ENCODE results near the gene SUFU.
"Not testable (repeated sequence)": the region's sequence is repeated elsewhere in the genome, so short reads cannot be mapped to it uniquely, and the experiment has no call there.

The SUFU gene

GRCh38 chr10:102515724-102516123 lies 12.0 kb downstream of the SUFU start:
- no peak for DNase-seq

DNA sequence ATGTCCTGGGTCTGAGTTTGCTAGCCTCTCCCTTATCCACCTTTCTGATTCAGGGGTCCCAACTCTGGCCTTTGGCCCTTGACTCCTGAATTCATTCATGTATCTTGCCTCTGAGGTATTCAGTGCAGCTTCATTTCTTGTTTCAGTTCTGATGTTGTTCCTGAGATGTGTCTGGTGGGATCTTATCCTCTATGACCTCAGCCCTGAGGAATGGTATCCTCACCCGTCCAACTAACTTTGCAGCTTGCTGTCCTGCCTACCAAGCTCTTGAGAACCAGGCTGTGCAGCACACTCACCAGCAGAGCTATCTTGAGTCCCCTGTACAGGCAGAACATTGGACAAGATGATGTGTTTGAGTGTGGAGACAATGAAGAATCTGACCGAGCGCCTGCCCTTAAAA lies 13.8 kb downstream of the SUFU start:
- no peak for DNase-seq

- no peak for DNase-seq
These were observed 15.6 kb downstream of the SUFU start for GRCh38 chr10:102519246-102519825.

GRCh38 chr10:102522874-102523249 lies 19.1 kb downstream of the SUFU start:
- DNase-seq: no peak

GRCh38 chr10:102523250-102524029 lies 19.7 kb downstream of the SUFU start:
- no peak for DNase-seq

DNA sequence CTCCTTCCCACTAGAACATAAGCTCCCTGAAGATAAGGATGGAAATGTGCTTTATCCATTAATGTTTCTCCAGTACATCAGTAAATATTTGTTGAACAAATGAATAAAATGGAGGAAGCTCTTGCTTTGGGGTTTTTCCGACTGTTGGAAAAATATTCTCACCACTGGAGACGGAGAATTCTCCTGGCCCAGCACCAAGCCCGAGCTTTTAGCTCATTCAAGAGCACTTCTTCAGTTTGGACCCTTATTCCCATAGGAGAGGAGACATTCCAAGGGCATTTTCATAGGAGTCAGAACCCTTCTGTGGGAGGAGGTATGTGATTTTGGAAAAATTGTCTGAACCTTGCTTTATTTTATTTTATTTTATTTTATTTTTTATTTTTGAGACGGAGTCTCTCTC lies 21.0 kb downstream of the SUFU start:
- no peak for DNase-seq

GRCh38 chr10:102527546-102527945 lies 23.8 kb downstream of the SUFU start:
- DNase-seq: no peak

DNA sequence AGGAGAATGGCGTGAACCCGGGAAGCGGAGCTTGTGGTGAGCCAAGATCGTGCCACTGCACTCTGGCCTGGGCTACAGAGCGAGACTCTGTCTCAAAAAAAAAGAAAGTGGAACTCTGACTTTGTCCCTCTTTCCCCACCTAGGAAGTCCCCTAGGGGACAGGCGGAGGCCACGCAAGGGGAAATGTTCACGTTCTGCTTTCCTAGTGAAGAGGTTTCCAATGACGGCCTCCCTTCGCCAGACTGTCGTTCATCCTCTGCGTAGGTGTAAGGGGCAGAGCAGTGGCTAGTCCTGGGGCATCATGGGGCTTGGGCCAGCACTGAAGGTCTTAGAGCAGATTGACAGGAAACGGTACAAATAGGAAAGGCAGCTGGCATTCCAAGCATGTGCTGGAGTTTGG lies 30.6 kb downstream of the SUFU start:
- DNase-seq: no peak

DNA sequence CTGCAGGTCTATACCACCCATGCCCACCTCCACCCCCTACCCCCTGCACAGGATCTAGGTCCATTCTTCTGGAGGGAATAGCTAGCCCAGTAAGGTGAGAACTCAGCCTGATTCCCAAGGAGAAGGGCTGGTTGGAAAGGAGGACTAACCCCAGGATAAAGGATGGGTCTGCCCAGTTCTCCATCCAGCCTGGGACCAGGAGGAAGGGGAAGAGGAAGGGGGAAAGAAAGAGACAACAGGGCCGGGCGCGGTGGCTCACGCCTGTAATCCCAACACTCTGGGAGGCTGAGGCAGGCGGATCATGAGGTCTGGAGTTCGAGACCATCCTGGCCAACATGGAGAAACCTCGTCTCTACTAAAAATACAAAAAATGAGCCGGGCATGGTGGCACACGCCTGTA lies 31.2 kb downstream of the SUFU start:
- not testable (repeated sequence) for DNase-seq

- DNase-seq: no peak
These were observed 31.8 kb downstream of the SUFU start for GRCh38 chr10:102535481-102536147.

DNA sequence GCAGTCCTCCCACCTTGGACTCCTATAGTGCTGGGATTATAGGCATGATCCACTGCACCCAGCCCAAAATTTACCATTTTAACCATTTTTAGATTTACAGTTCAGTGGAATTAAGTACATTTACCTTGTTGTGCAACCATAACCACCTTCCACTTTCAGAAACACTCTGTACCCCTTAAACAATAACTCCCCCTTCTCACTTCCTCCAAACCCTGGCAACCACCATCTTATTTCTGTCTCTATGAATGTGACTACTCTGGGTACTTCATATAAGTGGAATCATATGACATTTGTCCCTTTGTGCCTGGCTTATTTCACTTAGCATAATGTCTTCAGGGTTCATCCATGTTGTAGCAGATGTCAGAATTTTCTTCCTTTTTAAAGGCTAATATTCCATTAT lies 33.6 kb downstream of the SUFU start:
- DNase-seq: no peak

- DNase-seq: no peak
These were observed 34.2 kb downstream of the SUFU start for GRCh38 chr10:102537948-102538347.

- DNase-seq: no peak
These were observed 35.0 kb downstream of the SUFU start for GRCh38 chr10:102538811-102539210.

- DNase-seq: peak; percentile 8
These were observed 36.3 kb downstream of the SUFU start for GRCh38 chr10:102540023-102540422.

- peak; percentile 9 for DNase-seq
These were observed 39.1 kb downstream of the SUFU start for GRCh38 chr10:102542800-102543418.

GRCh38 chr10:102545265-102545871 lies 41.6 kb downstream of the SUFU start:
- DNase-seq: no peak

DNA sequence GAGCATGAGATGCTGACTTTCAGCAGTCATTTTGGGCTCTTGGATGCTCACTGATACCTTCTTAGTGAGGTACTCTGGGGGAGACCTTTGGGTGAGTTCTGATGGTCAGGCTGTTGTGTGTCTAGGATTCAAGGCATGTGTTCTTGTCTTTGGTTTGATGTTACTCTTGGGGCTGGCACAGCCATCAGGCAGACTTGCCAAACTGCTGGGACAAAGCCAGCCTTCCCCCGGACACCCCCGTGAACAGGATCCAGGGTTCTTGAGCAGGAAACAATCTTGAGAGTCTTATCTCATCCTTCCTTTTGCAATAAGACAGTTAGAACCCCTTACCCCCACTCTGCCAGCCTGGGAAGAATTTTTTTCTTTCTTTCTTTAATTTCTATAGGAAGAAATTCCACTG lies 42.2 kb downstream of the SUFU start:
- DNase-seq: no peak

DNA sequence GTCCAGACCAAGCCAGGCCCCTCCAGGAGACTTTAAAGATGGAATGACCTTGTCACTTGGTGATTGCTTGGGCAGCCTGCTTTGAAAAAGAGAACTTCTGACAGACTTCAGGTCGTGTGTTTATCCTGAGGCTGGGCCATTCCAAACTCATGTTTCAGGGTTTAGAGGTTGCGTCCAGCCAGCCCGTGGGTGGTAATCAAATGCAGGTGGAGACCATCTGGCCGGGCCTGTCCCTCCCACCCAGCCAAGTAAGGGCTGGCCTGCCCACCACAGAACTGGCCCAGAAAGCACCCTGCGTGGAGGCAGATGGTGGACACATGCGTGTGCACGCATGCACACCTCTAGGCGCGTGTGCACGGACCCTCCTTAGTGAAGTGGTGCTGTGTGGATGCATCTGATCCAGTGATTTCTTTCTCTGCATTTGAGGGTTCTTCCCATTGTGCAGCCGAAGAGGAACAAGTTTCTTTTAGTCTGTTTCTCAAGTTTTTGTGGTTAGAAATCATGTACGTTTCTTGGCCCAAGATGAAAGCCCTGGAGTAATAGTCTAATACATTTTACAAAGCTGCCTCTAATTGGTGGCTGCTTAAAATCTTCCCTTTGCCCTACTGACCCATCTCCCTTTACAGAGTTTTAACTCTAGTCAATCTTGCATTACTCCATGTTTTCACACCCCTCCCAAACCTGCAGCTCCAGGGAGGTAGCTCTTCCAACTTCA lies 43.0 kb downstream of the SUFU start:
- no peak for DNase-seq

DNA sequence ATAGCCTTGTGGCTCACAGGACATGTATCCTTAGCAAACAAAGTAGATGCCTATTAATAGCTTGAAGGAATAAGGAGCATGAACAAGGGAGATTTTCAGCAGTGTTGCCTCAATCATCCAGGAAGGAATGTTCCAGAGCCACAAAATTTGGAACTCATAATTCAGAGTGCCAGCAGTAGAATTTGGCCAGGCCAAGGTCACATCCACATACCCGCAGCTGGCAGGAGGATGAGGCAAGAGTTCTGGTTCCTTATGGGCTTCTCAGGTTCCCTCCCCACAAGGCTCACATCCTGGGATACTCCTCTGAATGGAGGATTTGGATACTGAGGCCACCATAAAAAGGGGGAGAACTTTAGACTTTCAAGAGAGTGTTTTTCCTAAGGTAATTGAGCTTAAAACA lies 45.8 kb downstream of the SUFU start:
- DNase-seq: no peak

DNA sequence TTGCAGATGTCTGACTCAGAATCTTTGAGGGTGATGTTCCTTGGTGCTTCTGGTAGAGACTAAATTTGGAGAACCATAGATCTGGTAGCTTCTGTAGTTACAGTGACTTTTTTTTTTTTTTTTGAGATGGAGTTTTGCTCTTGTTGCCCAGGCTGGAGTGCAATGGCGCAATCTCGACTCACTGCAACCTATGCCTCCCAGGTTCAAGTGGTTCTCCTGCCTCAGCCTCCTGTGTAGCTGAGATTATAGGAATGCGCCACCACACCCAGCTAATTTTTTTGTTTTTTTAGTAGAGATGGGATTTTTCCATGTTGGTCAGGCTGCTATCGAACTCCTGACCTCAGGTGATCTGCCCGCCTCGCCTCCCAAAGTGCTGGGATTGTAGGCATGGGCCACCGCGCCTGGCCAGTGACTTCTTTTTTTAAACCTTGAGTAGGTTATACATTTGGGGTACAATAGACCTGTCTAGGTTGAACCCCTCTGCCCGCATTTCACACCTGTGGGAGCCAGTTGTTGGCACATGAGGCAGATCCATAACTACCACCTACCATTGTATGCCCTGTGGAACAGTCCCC lies 47.0 kb downstream of the SUFU start:
- DNase-seq: no peak

- DNase-seq: no peak
These were observed 48.8 kb downstream of the SUFU start for GRCh38 chr10:102552533-102552932.

DNA sequence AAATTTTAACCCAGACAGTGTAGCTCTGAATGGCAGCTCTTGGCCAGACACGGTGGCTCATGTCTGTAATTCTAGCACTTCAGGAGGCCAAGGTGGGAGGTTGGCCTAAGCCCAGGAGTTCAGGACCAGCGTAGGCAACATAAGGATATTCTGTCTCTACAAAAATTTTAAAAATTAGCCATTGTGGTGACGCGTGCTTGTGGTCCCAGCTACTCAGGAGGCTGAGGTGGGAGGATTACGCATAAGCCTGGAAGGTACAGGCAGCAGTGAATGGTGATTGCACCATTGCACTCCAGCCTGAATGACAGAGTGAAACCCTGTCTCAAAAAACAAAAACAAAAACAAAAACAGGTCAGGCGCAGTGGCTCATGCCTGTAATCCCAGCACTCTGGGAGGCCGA lies 50.0 kb downstream of the SUFU start:
- no peak for DNase-seq
